ENCODE data around the gene BHLHE23. TPM values are rescaled to one million over a fixed set of nuclear protein-coding genes. Genes with fewer than 3 reads are reported as not detected.

BHLHE23 gene
- total RNA-seq, 4 donors from 2014 or later = not detected

DNA sequence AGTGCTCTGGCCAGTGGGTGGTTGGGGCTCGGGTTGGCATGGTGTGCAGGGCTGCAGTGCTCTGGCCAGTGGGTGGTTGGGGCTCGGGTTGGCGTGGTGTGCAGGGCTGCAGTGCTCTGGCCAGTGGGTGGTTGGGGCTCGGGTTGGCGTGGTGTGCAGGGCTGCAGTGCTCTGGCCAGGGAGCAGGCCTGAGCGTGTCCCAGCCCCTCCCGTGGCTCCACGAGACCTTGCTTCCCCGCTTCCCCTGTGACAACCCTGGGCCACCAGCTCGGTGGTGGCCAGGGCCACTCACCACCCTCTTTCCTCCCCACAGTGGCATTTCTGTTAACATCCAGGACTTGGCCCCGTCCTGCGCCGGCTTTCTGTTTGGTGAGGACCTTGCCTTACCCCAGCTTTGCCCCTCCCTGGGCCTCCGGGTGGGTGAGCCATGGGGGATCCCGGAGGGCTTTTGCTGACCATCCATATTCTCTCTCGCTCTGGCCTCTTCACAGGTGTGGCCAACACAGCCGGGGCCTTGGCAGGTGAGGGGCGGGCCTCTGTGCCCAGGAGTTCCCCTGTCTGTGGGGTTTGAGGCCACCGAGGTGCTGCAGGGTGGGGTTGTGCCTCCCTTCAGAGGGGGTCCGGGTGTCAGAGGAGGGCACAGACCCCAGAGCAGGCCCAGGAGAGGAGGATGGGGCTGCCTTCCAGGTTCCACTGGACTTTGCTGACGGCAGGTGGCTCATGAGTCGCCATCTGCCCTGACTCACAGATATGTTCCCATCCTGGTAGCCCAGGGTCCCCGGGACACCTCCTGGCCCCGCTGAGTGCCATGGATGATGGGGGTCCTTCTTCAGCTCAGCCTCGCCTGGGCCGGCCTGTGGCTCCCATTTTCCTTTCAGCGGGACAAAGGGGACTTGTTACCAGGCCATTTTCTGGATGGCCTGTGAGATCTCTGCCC is 40.3 kb downstream of the BHLHE23 start:
- no peaks in the 10 kb centered on the region for H3K4me1 ChIP-seq
- peaks cover 0 to 22% of the 10 kb centered on the region in 2 donors for H3K27me3 ChIP-seq
- peaks cover 0 to 37% (median 0%) of the 10 kb centered on the region in 3 donors for H3K36me3 ChIP-seq
- no peak overlapping the region for H3K27ac ChIP-seq
- H3K9me3 ChIP-seq = no peaks in the 10 kb centered on the region
- no peak for DNase-seq (ENCODE audit: low spot score in 2 of 2)
- TF ChIP-seq EP300 (IDR thresholded peaks at IDR 0.05) (no peak), POLR2A (IDR thresholded peaks at IDR 0.05) (no peak)
- TF ChIP-seq, protein P1, sequence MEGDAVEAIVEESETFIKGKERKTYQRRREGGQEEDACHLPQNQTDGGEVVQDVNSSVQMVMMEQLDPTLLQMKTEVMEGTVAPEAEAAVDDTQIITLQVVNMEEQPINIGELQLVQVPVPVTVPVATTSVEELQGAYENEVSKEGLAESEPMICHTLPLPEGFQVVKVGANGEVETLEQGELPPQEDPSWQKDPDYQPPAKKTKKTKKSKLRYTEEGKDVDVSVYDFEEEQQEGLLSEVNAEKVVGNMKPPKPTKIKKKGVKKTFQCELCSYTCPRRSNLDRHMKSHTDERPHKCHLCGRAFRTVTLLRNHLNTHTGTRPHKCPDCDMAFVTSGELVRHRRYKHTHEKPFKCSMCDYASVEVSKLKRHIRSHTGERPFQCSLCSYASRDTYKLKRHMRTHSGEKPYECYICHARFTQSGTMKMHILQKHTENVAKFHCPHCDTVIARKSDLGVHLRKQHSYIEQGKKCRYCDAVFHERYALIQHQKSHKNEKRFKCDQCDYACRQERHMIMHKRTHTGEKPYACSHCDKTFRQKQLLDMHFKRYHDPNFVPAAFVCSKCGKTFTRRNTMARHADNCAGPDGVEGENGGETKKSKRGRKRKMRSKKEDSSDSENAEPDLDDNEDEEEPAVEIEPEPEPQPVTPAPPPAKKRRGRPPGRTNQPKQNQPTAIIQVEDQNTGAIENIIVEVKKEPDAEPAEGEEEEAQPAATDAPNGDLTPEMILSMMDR (IDR thresholded peaks at IDR 0.05) = no peak
- no peak overlapping the region for H3K4me3 ChIP-seq
- WGBS, 2 donors = 92 to 94% methylated on average over 16 to 22 of the region's 27 CpGs

DNA sequence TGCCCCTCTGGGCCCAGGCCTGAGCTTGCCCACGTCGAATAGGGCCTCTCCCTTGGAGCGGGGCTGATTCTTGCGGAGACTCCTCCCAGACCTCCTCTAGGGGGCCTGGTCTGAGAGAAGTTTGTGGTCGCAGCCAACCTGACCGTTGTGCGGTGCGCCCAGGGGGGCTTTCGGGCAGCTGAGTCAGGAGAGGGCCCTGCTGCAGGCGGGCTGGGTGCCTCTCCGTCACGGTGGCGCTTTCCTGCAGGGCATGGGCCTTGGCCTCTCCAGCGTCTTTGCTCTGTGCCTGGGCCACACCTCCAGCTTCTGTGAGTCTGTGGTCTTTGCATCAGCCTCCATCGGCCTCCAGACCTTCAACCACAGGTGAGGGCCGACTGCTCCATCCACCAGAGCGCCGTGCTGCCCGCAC is 41.4 kb downstream of the BHLHE23 start:
- 79 to 81% methylated on average over 10 to 17 of the region's 19 CpGs for WGBS, 2 donors
- H3K4me3 ChIP-seq = no peak overlapping the region
- TF ChIP-seq EP300 (IDR thresholded peaks at IDR 0.05) (no peak), POLR2A (IDR thresholded peaks at IDR 0.05) (no peak)
- TF ChIP-seq, protein P1 (IDR thresholded peaks at IDR 0.05) = no peak
- no peaks in the 10 kb centered on the region for H3K4me1 ChIP-seq
- H3K9me3 ChIP-seq = no peaks in the 10 kb centered on the region
- no peak for DNase-seq (ENCODE audit: low spot score in 2 of 2)
- peaks cover 0 to 37% (median 0%) of the 10 kb centered on the region in 3 donors for H3K36me3 ChIP-seq
- peaks cover 0 to 10% of the 10 kb centered on the region in 2 donors for H3K27me3 ChIP-seq
- H3K27ac ChIP-seq = no peak overlapping the region

DNA sequence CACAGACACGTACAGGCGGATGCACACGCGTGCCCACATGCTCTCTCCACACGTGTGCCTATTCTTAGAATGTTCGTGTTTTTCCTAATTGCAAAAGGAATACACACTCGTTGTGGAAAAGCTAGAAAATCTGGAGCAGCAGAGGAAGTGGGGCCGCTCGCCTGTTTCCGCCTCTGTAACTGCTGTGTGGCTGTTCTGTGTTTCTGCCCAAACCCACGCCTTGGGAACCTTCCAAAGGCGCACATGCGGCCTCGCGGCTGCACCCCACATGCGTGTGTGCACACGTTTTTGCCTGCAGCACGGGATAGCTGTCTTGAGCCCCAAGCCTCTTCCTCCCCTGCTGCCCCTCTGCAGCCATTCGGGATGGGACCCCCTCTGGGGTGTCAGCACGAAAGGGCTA is 42.1 kb downstream of the BHLHE23 start:
- no peak for TF ChIP-seq POLR2A (IDR thresholded peaks at IDR 0.05)
- TF ChIP-seq, protein P1 (IDR thresholded peaks at IDR 0.05) = no peak
- TF ChIP-seq EP300 (IDR thresholded peaks at IDR 0.05) = no peak
- H3K4me1 ChIP-seq = no peaks in the 10 kb centered on the region

DNA sequence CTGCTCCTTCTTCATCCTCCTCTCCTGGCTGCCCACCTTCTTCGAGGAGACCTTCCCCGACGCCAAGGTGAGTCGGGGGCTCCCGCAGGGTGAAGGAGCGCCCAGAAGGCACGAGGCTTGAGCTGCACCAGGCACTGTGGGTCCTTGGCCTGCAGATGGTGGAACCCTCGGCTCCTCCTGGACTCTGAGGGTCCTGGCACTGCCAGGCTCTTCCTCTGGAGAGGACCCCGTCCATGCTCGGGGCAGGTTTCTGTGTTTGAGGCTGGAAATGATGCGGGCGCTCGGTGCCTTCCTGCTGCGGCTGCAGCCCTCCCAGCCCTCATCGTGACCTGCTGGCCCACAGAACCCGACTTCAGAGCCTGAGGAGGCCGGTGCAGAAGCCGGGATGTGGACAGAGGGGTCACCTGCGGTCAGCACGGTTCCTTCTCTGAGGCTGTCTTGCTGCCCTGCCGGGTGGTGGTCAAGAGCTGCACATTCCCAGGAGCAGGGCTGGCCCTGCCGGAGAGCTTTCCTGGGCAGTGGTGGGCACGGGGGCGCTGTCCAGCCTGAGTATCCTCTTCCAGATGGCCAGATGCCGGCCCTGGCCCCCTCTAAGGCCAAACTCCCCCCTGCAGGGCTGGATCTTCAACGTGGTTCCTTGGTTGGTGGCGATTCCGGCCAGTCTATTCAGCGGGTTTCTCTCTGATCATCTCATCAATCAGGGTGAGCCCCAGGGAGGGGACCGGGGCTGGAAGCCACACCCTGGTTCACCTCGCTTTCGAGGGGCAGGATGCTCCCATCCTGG is 43.0 kb downstream of the BHLHE23 start:
- H3K27ac ChIP-seq = no peak overlapping the region
- no peaks in the 10 kb centered on the region for H3K9me3 ChIP-seq
- H3K27me3 ChIP-seq = no peaks in the 10 kb centered on the region
- H3K36me3 ChIP-seq = peaks cover 0 to 37% (median 0%) of the 10 kb centered on the region in 3 donors
- no peak overlapping the region for H3K4me3 ChIP-seq
- H3K4me1 ChIP-seq = no peaks in the 10 kb centered on the region
- WGBS, 2 donors = 81 to 85% methylated on average over 22 to 26 of the region's 32 CpGs
- no peak for DNase-seq (ENCODE audit: low spot score in 2 of 2)
- TF ChIP-seq, protein P1 (IDR thresholded peaks at IDR 0.05) = no peak
- TF ChIP-seq EP300 (IDR thresholded peaks at IDR 0.05) (no peak), POLR2A (IDR thresholded peaks at IDR 0.05) (no peak)

More for the DNA sequence above, 42.1 kb downstream of the BHLHE23 start:
- peaks cover 0 to 4% of the 10 kb centered on the region in 2 donors for H3K27me3 ChIP-seq
- H3K4me3 ChIP-seq = no peak overlapping the region
- H3K27ac ChIP-seq = no peak overlapping the region
- WGBS, 2 donors = 62 to 66% methylated on average over 20 of the region's 20 CpGs
- H3K9me3 ChIP-seq = no peaks in the 10 kb centered on the region
- H3K36me3 ChIP-seq = peaks cover 0 to 37% (median 0%) of the 10 kb centered on the region in 3 donors
- DNase-seq (ENCODE audit: low spot score in 2 of 2) = no peak

Measured in tibial nerve (tissue), 4 donors.